HG03064 (cell line): ENCODE measurements around the gene TOMM5.
A peak's percentile ranks its signal among the peaks of the same experiment; 100 is the strongest.

Experiments used
- ATAC-seq: cut with Tn5 transposase; IDR thresholded peaks from one replicate; pipeline ENCODE4 v1.9.1; 2021; ENCODE audit warnings: low read depth; ENCODE audit not compliant: unreplicated experiment

The TOMM5 gene

GRCh38 chr9:37592108-37592951 lies at the start of gene TOMM5:
Gene TOMM5, minus strand, starts transcription at chr9:37592597. Its CDS starts 65 bp downstream, at chr9:37592532.
- ATAC-seq, result peak; percentile 82

GRCh38 chr9:37641331-37641730 lies 48.9 kb upstream of the TOMM5 start:
- no peak for ATAC-seq

GRCh38 chr9:37640246-37640645 lies 47.8 kb upstream of the TOMM5 start:
- ATAC-seq, result no peak

- no peak for ATAC-seq
Measured at GRCh38 chr9:37639841-37640240, 47.4 kb upstream of the TOMM5 start.

- ATAC-seq, result no peak
Measured at GRCh38 chr9:37639109-37639762, 46.8 kb upstream of the TOMM5 start.

- ATAC-seq, result no peak
Measured at GRCh38 chr9:37636511-37637448, 44.4 kb upstream of the TOMM5 start.

- ATAC-seq, result no peak
Measured at GRCh38 chr9:37635808-37636207, 43.4 kb upstream of the TOMM5 start.

- no peak for ATAC-seq
Measured at GRCh38 chr9:37632479-37632878, 40.1 kb upstream of the TOMM5 start.

- no peak for ATAC-seq
Measured at GRCh38 chr9:37626708-37627292, 34.4 kb upstream of the TOMM5 start.

GRCh38 chr9:37625758-37626147 lies 33.4 kb upstream of the TOMM5 start:
- no peak for ATAC-seq

GRCh38 chr9:37625036-37625757 lies 32.8 kb upstream of the TOMM5 start:
- ATAC-seq, result no peak

- ATAC-seq, result no peak
Measured at GRCh38 chr9:37624073-37624472, 31.7 kb upstream of the TOMM5 start.

GRCh38 chr9:37623267-37623666 lies 30.9 kb upstream of the TOMM5 start:
- ATAC-seq, result no peak

- no peak for ATAC-seq
Measured at GRCh38 chr9:37622462-37622861, 30.1 kb upstream of the TOMM5 start.

GRCh38 chr9:37621273-37622121 lies 29.1 kb upstream of the TOMM5 start:
- ATAC-seq, result no peak

- no peak for ATAC-seq
Measured at GRCh38 chr9:37620396-37620795, 28.0 kb upstream of the TOMM5 start.

- no peak for ATAC-seq
Measured at GRCh38 chr9:37619806-37620205, 27.4 kb upstream of the TOMM5 start.

GRCh38 chr9:37618817-37619216 lies 26.4 kb upstream of the TOMM5 start:
- no peak for ATAC-seq

- ATAC-seq, result no peak
Measured at GRCh38 chr9:37617832-37618231, 25.4 kb upstream of the TOMM5 start.
